Superior temporal gyrus (tissue), 1 donor: ENCODE data around the gene ADGRG1.

Source experiments
- DNase-seq: peaks from one replicate; pipeline ENCODE4 v3.0.0-alpha.2; 2016; ENCODE audit errors: extremely low spot score

Gene ADGRG1

GRCh38 chr16:57648581-57649442 lies 20.4 kb downstream of the ADGRG1 start:
- peak; percentile 92 for DNase-seq

GRCh38 chr16:57649443-57649751 lies 21.0 kb downstream of the ADGRG1 start:
- DNase-seq = no peak

- DNase-seq = no peak
These were observed 21.4 kb downstream of the ADGRG1 start for GRCh38 chr16:57649846-57650245.

GRCh38 chr16:57651344-57652333 lies 23.2 kb downstream of the ADGRG1 start:
- no peak for DNase-seq

GRCh38 chr16:57652695-57653471 lies 24.5 kb downstream of the ADGRG1 start:
- DNase-seq = no peak

GRCh38 chr16:57653936-57654335 lies 25.5 kb downstream of the ADGRG1 start:
- no peak for DNase-seq

- DNase-seq = no peak
These were observed 28.0 kb downstream of the ADGRG1 start for GRCh38 chr16:57656342-57656955.

- no peak for DNase-seq
These were observed 28.8 kb downstream of the ADGRG1 start for GRCh38 chr16:57657228-57657627.

- DNase-seq = no peak
These were observed 29.9 kb downstream of the ADGRG1 start for GRCh38 chr16:57658130-57658877.

- no peak for DNase-seq
These were observed 30.6 kb downstream of the ADGRG1 start for GRCh38 chr16:57658878-57659674.

GRCh38 chr16:57660715-57661463 lies 32.5 kb downstream of the ADGRG1 start:
- DNase-seq = no peak

GRCh38 chr16:57661510-57661909 lies 33.1 kb downstream of the ADGRG1 start:
- no peak for DNase-seq

- no peak for DNase-seq
These were observed 33.8 kb downstream of the ADGRG1 start for GRCh38 chr16:57661936-57662906.

GRCh38 chr16:57663436-57663835 lies 35.0 kb downstream of the ADGRG1 start:
- DNase-seq = no peak

GRCh38 chr16:57663917-57664661 lies 35.7 kb downstream of the ADGRG1 start:
- no peak for DNase-seq

GRCh38 chr16:57664662-57665025 lies 36.2 kb downstream of the ADGRG1 start:
- DNase-seq = no peak

- DNase-seq = no peak
These were observed 37.1 kb downstream of the ADGRG1 start for GRCh38 chr16:57665541-57665940.
